Neural cell (in vitro differentiated cells): ENCODE data around the gene SP140. TPM values are rescaled to one million over a fixed set of nuclear protein-coding genes. Genes with fewer than 3 reads are reported as not detected.
"Not testable (repeated sequence)": the region's sequence is repeated elsewhere in the genome, so short reads cannot be mapped to it uniquely, and the experiment has no call there.

Experiments
- H2AFZ ChIP-seq: fragments of 200-600, 300-800 bp; sonication (generic), shearing (Covaris generic); 2 replicates; pipeline ENCODE4 v1.6.0; 2014; ENCODE audit warnings: low read depth, mild to moderate bottlenecking, antibody characterized with exemption, low read length, moderate library complexity
- H3F3A ChIP-seq: fragments of 200-600 bp; shearing (Covaris generic); 2 replicates; pipeline ENCODE4 v1.6.1; 2016; ENCODE audit warnings: mild to moderate bottlenecking, moderate library complexity, mixed read lengths, antibody characterized with exemption, low read length; ENCODE audit not compliant: insufficient read depth, poor library complexity, severe bottlenecking
- H3K27ac ChIP-seq: fragments of 200-600, 300-800 bp; sonication (generic), shearing (Covaris generic); 2 replicates; pipeline ENCODE4 v1.5.1; 2014; ENCODE audit warnings: mild to moderate bottlenecking, low read length, moderate library complexity
- H3K27me3 ChIP-seq: fragments of 300-800, 200-600 bp; sonication (generic), shearing (Covaris generic); 2 replicates; pipeline ENCODE4 v1.6.0; 2014; ENCODE audit warnings: mild to moderate bottlenecking, low read depth, low read length, moderate library complexity; ENCODE audit not compliant: insufficient read depth
- H3K36me3 ChIP-seq: fragments of 300-800, 200-600 bp; sonication (generic), shearing (Covaris generic); 2 replicates; pipeline ENCODE4 v1.5.1; 2014; ENCODE audit warnings: mild to moderate bottlenecking, antibody characterized with exemption, low read length, moderate library complexity; ENCODE audit not compliant: insufficient read depth
- H3K4me2 ChIP-seq: fragments of 300-800, 200-600 bp; sonication (generic), shearing (Covaris generic); 2 replicates; pipeline ENCODE4 v1.6.0; 2014; ENCODE audit warnings: mild to moderate bottlenecking, low read length
- H3K4me3 ChIP-seq: fragments of 300-800, 200-600 bp; sonication (generic), shearing (Covaris generic); 2 replicates; pipeline ENCODE4 v1.5.1; 2014; ENCODE audit warnings: mild to moderate bottlenecking, low read length, moderate library complexity
- H3K79me2 ChIP-seq: fragments of 200-600 bp; shearing (Covaris generic); replicated peaks from 2 replicates; pipeline ENCODE4 v1.6.0; 2014; ENCODE audit warnings: mild to moderate bottlenecking, low read length, moderate library complexity; ENCODE audit not compliant: insufficient read depth
- H3K9ac ChIP-seq: fragments of 300-800, 200-600 bp; sonication (generic), shearing (Covaris generic); 2 replicates; pipeline ENCODE4 v1.6.1; 2016; ENCODE audit warnings: mild to moderate bottlenecking, low read length, mixed read lengths
- H3K9me2 ChIP-seq: fragments of 200-600 bp; shearing (Covaris generic); 2 replicates; pipeline ENCODE4 v1.6.1; 2016; ENCODE audit warnings: mild to moderate bottlenecking, low read length, mixed read lengths; ENCODE audit not compliant: insufficient read depth
- H3K9me3 ChIP-seq: fragments of 200-600, 300-800 bp; sonication (generic), shearing (Covaris generic); 2 replicates; pipeline ENCODE4 v1.6.1; 2016; ENCODE audit warnings: mild to moderate bottlenecking, mixed run types, low read length, moderate library complexity, mixed read lengths
- H4K20me1 ChIP-seq: fragments of 200-600 bp; shearing (Covaris generic); 2 replicates; pipeline ENCODE4 v1.6.1; 2016; ENCODE audit warnings: mild to moderate bottlenecking, mixed run types; ENCODE audit not compliant: insufficient read depth
- EP300 ChIP-seq: fragments of 450-650 bp; conservative IDR thresholded peaks from 2 replicates; pipeline ENCODE4 v1.6.1; 2014; ENCODE audit warnings: antibody characterized with exemption, mild to moderate bottlenecking, moderate library complexity; ENCODE audit not compliant: poor library complexity, severe bottlenecking
- EZH2 ChIP-seq: fragments of 200-600, 300-800 bp; shearing (Covaris generic), sonication (generic); IDR thresholded peaks from 2 replicates; pipeline ENCODE4 v1.6.1; 2014; ENCODE audit warnings: antibody characterized with exemption, low read length, borderline replicate concordance, mild to moderate bottlenecking; ENCODE audit not compliant: insufficient read depth, poor library complexity, severe bottlenecking
- MXI1 ChIP-seq: fragments of 450-650 bp; conservative IDR thresholded peaks from 2 replicates; pipeline ENCODE4 v1.6.1; 2014; ENCODE audit warnings: antibody characterized with exemption, mild to moderate bottlenecking; ENCODE audit not compliant: poor library complexity, severe bottlenecking
- POLR2AphosphoS5 ChIP-seq: IDR thresholded peaks from 2 replicates; pipeline ENCODE4 v1.6.1; 2012
- RAD21 ChIP-seq: fragments of 450-650 bp; conservative IDR thresholded peaks from 2 replicates; pipeline ENCODE4 v1.6.1; 2014; ENCODE audit warnings: antibody characterized with exemption, mild to moderate bottlenecking, moderate library complexity
- REST ChIP-seq: IDR thresholded peaks from 2 replicates; pipeline ENCODE4 v1.6.1; 2012; ENCODE audit warnings: borderline replicate concordance
- SMC3 ChIP-seq: fragments of 450-650 bp; conservative IDR thresholded peaks from 2 replicates; pipeline ENCODE4 v1.6.1; 2014; ENCODE audit warnings: antibody characterized with exemption, mild to moderate bottlenecking, moderate library complexity; ENCODE audit not compliant: poor library complexity
- TAF1 ChIP-seq: IDR thresholded peaks from 2 replicates; pipeline ENCODE4 v1.6.1; 2012; ENCODE audit warnings: low read depth
- polyA plus RNA-seq: library from polyadenylated mRNA; depleted of rRNA; stranded (reverse); fragments of >200 nt; gene quantifications from 2 replicates; pipeline ENCODE4 v1.2.3, GENCODE V29; 2014
- TF ChIP-seq, protein P1 (sequence below): fragments of 450-650 bp; IDR thresholded peaks from 2 replicates; pipeline ENCODE4 v1.5.1; 2014; ENCODE audit warnings: antibody characterized with exemption, mild to moderate bottlenecking, moderate library complexity; ENCODE audit not compliant: poor library complexity, severe bottlenecking

Gene SP140
- polyA plus RNA-seq, 1 donor from 2014 or later, result 0.74 TPM

- no peak for TF ChIP-seq SMC3
- TF ChIP-seq TAF1, result no peak
- TF ChIP-seq, protein P1, sequence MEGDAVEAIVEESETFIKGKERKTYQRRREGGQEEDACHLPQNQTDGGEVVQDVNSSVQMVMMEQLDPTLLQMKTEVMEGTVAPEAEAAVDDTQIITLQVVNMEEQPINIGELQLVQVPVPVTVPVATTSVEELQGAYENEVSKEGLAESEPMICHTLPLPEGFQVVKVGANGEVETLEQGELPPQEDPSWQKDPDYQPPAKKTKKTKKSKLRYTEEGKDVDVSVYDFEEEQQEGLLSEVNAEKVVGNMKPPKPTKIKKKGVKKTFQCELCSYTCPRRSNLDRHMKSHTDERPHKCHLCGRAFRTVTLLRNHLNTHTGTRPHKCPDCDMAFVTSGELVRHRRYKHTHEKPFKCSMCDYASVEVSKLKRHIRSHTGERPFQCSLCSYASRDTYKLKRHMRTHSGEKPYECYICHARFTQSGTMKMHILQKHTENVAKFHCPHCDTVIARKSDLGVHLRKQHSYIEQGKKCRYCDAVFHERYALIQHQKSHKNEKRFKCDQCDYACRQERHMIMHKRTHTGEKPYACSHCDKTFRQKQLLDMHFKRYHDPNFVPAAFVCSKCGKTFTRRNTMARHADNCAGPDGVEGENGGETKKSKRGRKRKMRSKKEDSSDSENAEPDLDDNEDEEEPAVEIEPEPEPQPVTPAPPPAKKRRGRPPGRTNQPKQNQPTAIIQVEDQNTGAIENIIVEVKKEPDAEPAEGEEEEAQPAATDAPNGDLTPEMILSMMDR, result no peak
- no peak for TF ChIP-seq POLR2AphosphoS5
- no peak for TF ChIP-seq MXI1
- TF ChIP-seq REST, result no peak
- no peak for TF ChIP-seq EZH2
- no peak for TF ChIP-seq EP300
- TF ChIP-seq RAD21, result no peak
- Histone ChIP-seq H3K36me3 (no peaks in the 10 kb centered on the region), H2AFZ (no peak overlapping the region)
Observed at GRCh38 chr2:230221493-230221892, 4.0 kb upstream of the SP140 start.

GRCh38 chr2:230222829-230223228, 2.7 kb upstream of the SP140 start:
- not testable (repeated sequence) for H3K9me3 ChIP-seq, H4K20me1 ChIP-seq, H2AFZ ChIP-seq, H3K27ac ChIP-seq, H3K36me3 ChIP-seq, H3K27me3 ChIP-seq, H3K4me2 ChIP-seq, H3K4me3 ChIP-seq, H3K9me2 ChIP-seq, H3K79me2 ChIP-seq, H3K9ac ChIP-seq, H3F3A ChIP-seq

More at GRCh38 chr2:230221493-230221892, 4.0 kb upstream of the SP140 start:
- Histone ChIP-seq H4K20me1 (no peaks in the 10 kb centered on the region), H3K27me3 (no peaks in the 10 kb centered on the region), H3F3A (no peaks in the 10 kb centered on the region), H3K9me2 (no peaks in the 10 kb centered on the region), H3K9me3 (no peaks in the 10 kb centered on the region), H3K27ac (no peak overlapping the region), H3K4me2 (no peak overlapping the region), H3K9ac (no peak overlapping the region), H3K79me2 (no peaks in the 10 kb centered on the region), H3K4me3 (no peak overlapping the region)

DNA sequence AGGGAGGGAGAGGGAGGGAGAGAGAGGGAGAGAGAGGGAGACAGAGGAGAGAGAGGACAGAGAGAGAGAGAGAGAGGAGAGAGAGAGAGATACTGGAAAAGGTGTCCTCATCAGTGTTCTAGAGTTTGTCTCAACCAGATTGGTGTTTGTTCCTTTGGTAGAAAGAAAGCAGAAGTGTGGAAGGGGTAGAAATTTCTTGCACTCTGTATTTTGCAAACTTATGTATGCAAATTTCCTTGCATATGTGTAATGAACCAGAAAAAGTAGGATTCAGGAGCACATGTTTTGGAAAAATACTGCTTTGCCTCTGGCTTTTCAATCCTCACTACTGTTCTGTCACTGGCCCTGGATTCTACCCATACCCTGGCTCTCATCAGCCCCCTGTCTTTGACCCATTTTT, 1.1 kb upstream of the SP140 start:
- H3K9me2 ChIP-seq, result no peaks in the 10 kb centered on the region
- H3K9ac ChIP-seq, result no peak overlapping the region
- no peak overlapping the region for H3K4me2 ChIP-seq
- H2AFZ ChIP-seq, result no peak overlapping the region
- no peaks in the 10 kb centered on the region for H3K36me3 ChIP-seq
- no peaks in the 10 kb centered on the region for H4K20me1 ChIP-seq
- H3K27me3 ChIP-seq, result no peaks in the 10 kb centered on the region
- H3F3A ChIP-seq, result no peaks in the 10 kb centered on the region
- no peaks in the 10 kb centered on the region for H3K9me3 ChIP-seq
- TF ChIP-seq SMC3 (no peak), REST (no peak), POLR2AphosphoS5 (no peak), RAD21 (no peak), EP300 (no peak), MXI1 (no peak), TAF1 (no peak), EZH2 (no peak)
- TF ChIP-seq, protein P1, result no peak
- H3K79me2 ChIP-seq, result no peaks in the 10 kb centered on the region
- H3K27ac ChIP-seq, result no peak overlapping the region
- H3K4me3 ChIP-seq, result no peak overlapping the region
